GM12878 (cell line): ENCODE results near the gene STAB2. TPM values are rescaled to one million over a fixed set of nuclear protein-coding genes. Genes with fewer than 3 reads are reported as not detected.

Experiments used
- ATAC-seq: fragments of 200-7000 bp; cut with Tn5 transposase; 3 replicates; pipeline ENCODE4 v1.9.1; 2020; ENCODE audit warnings: mild to moderate bottlenecking, moderate library complexity
- BruUV-seq: library from RNA; stranded (reverse); fragments of 400-500 nt; replicated peaks from 2 replicates; lab custom pipeline; 2021; lab: Mats Ljungman, UMichigan
- CTCF ChIA-PET: fragments of 300-600 bp; sonication (Branson Sonifier 250); formaldehyde crosslinking; extraction: SDS; loops from one replicate; lab custom pipeline; 2021; ENCODE audit warnings: inconsistent platforms; lab: Yijun Ruan, JAX
- POLR2A ChIA-PET: fragments of 350-600 bp; formaldehyde crosslinking; extraction: SDS; loops from one replicate; lab custom pipeline; 2021; ENCODE audit warnings: inconsistent platforms; lab: Charles Lee
- RAD21 ChIA-PET: fragments of 300-600 bp; sonication (Branson Sonifier 250); formaldehyde crosslinking; loops from one replicate; lab custom pipeline; 2023; ENCODE audit warnings: antibody characterized with exemption; ENCODE audit not compliant: unreplicated experiment; lab: Charles Lee
- SMC1A ChIA-PET: fragments of 300-600 bp; sonication (Branson Sonifier 250); formaldehyde crosslinking; loops from one replicate; lab custom pipeline; 2023; ENCODE audit not compliant: unreplicated experiment, uncharacterized antibody; lab: Charles Lee
- DNase-seq: peaks from one replicate; pipeline ENCODE4 v3.0.0-alpha.2; 2011; ENCODE audit warnings: low read depth, low spot score
- FAIRE-seq: peaks from 3 replicates; lab custom pipeline; 2011; peaks lifted over from hg19 to GRCh38; lab: Jason Lieb, UNC
- H2AFZ ChIP-seq: 2 replicates; pipeline ENCODE4 v1.6.0; 2011; ENCODE audit warnings: low read depth, low read length, control low read depth; ENCODE audit not compliant: control insufficient read depth
- H3K27ac ChIP-seq: 2 replicates; pipeline ENCODE4 v1.5.1; 2011; ENCODE audit warnings: control low read depth; ENCODE audit not compliant: control insufficient read depth, insufficient read depth
- H3K27me3 ChIP-seq, 2 experiments: replicated peaks in 1 of 2; 2 replicates each; pipeline versions ENCODE4 v1.6.0 to v1.6.1; 2011; ENCODE audit warnings: low read length in 1 of 2; ENCODE audit not compliant: control insufficient read depth in 2 of 2, insufficient read depth in 2 of 2
- H3K36me3 ChIP-seq, 2 experiments: 2 replicates each; pipeline ENCODE4 v1.5.1; 2011; ENCODE audit warnings: low read length in 1 of 2; ENCODE audit not compliant: control insufficient read depth in 2 of 2, insufficient read depth in 2 of 2
- H3K4me1 ChIP-seq: 2 replicates; pipeline ENCODE4 v1.6.1; 2011; ENCODE audit warnings: mild to moderate bottlenecking, low read length, moderate library complexity, mixed read lengths; ENCODE audit not compliant: control insufficient read depth, insufficient read depth
- H3K4me2 ChIP-seq: 2 replicates; pipeline ENCODE4 v1.6.0; 2011; ENCODE audit warnings: control low read depth; ENCODE audit not compliant: control insufficient read depth, insufficient read depth
- H3K4me3 ChIP-seq: fragments of 200-600 bp; sonication (generic); 2 replicates; pipeline ENCODE4 v1.5.1; 2016
- H3K79me2 ChIP-seq: 2 replicates; pipeline ENCODE4 v1.6.0; 2011; ENCODE audit warnings: low read length; ENCODE audit not compliant: control insufficient read depth, insufficient read depth
- H3K9ac ChIP-seq: 2 replicates; pipeline ENCODE4 v1.8.0; 2011; ENCODE audit warnings: low read length, control low read depth, mixed read lengths; ENCODE audit not compliant: control insufficient read depth, insufficient read depth
- H3K9me3 ChIP-seq: replicated peaks from 3 replicates; pipeline ENCODE4 v1.5.1; 2011; ENCODE audit warnings: mild to moderate bottlenecking, low read length; ENCODE audit not compliant: control insufficient read depth, insufficient read depth
- H4K20me1 ChIP-seq: 2 replicates; pipeline ENCODE4 v1.6.0; 2011; ENCODE audit not compliant: control insufficient read depth, insufficient read depth
- BCLAF1 ChIP-seq: fragments of 450-650 bp; IDR thresholded peaks from 2 replicates; pipeline ENCODE4 v1.6.1; 2017; ENCODE audit warnings: antibody characterized with exemption, mild to moderate bottlenecking, moderate library complexity
- CREB1 ChIP-seq: IDR thresholded peaks from 2 replicates; pipeline ENCODE4 v1.6.1; 2012; ENCODE audit warnings: low read depth, mild to moderate bottlenecking, inconsistent platforms
- EGR1 ChIP-seq, 2 experiments: IDR thresholded peaks; 1 replicate in 1 of 2; 2 replicates in 1 of 2; pipeline ENCODE4 v1.6.1; 2011 to 2012; ENCODE audit warnings: low read depth in 2 of 2, low read length in 2 of 2, borderline replicate concordance in 1 of 2, mild to moderate bottlenecking in 1 of 2, moderate library complexity in 1 of 2
- ETV6 ChIP-seq, 2 experiments: fragments of 450-650 bp in 1 of 2; IDR thresholded peaks in 1 of 2; conservative IDR thresholded peaks in 1 of 2; 2 replicates each; pipeline ENCODE4 v1.6.1; 2014; ENCODE audit warnings: antibody characterized with exemption in 1 of 2, borderline replicate concordance in 1 of 2, low read depth in 1 of 2, mild to moderate bottlenecking in 1 of 2, moderate library complexity in 1 of 2
- FOS ChIP-seq: IDR thresholded peaks from 3 replicates; pipeline ENCODE4 v1.6.1; 2011; ENCODE audit warnings: borderline replicate concordance; ENCODE audit not compliant: insufficient read length; ENCODE audit errors: extremely low read depth
- HSF1 ChIP-seq: fragments of 150-350 bp; IDR thresholded peaks from 2 replicates; pipeline ENCODE4 v1.6.1; 2014; ENCODE audit warnings: mild to moderate bottlenecking, low read depth, low read length
- IRF3 ChIP-seq: fragments of 450-650 bp; IDR thresholded peaks from 2 replicates; pipeline ENCODE4 v1.6.1; 2014; ENCODE audit warnings: mild to moderate bottlenecking
- NFYA ChIP-seq: IDR thresholded peaks from 2 replicates; pipeline ENCODE4 v1.6.1; 2011; ENCODE audit warnings: low read depth, mild to moderate bottlenecking, low read length, improper control_type of control experiment, borderline replicate concordance
- NR2C1 ChIP-seq: fragments of 450-650 bp; IDR thresholded peaks from 2 replicates; pipeline ENCODE4 v1.6.1; 2017; ENCODE audit warnings: antibody characterized with exemption, mild to moderate bottlenecking, moderate library complexity
- NRF1 ChIP-seq: conservative IDR thresholded peaks from 2 replicates; pipeline ENCODE4 v1.6.1; 2011; ENCODE audit warnings: mild to moderate bottlenecking, low read depth, low read length, improper control_type of control experiment
- RAD51 ChIP-seq: fragments of 450-650 bp; IDR thresholded peaks from 2 replicates; pipeline ENCODE4 v1.6.1; 2016; ENCODE audit warnings: moderate library complexity, mild to moderate bottlenecking, inconsistent platforms
- STAT1 ChIP-seq: fragments of 450-650 bp; conservative IDR thresholded peaks from 2 replicates; pipeline ENCODE4 v1.6.1; 2014; ENCODE audit warnings: antibody characterized with exemption, mild to moderate bottlenecking
- YBX1 ChIP-seq: fragments of 450-650 bp; IDR thresholded peaks from 2 replicates; pipeline ENCODE4 v1.6.1; 2016; ENCODE audit warnings: antibody characterized with exemption
- ZNF207 ChIP-seq: fragments of 450-650 bp; IDR thresholded peaks from 2 replicates; pipeline ENCODE4 v1.6.1; 2014; ENCODE audit warnings: antibody characterized with exemption, mild to moderate bottlenecking, borderline replicate concordance
- ZNF622 ChIP-seq: fragments of 450-650 bp; IDR thresholded peaks from 2 replicates; pipeline ENCODE4 v1.6.1; 2017; ENCODE audit warnings: mild to moderate bottlenecking, inconsistent platforms
- ZNF687 ChIP-seq: fragments of 450-650 bp; IDR thresholded peaks from 2 replicates; pipeline ENCODE4 v1.6.1; 2017; ENCODE audit warnings: mild to moderate bottlenecking, moderate library complexity
- WGBS: methylation state at CpG from one replicate; pipeline ENCODE4 v1.1.6; 2016; ENCODE audit warnings: low lambda C conversion rate; ENCODE audit not compliant: insufficient replicate concordance, insufficient coverage; ENCODE audit errors: missing lambda C conversion rate; 5-methylcytosine and 5-hydroxymethylcytosine counted together
- in situ Hi-C: fragments of 300-500 bp; cut with MboI; formaldehyde crosslinking; loops from 9 replicates; pipeline ENCODE4 v1.14.3; 2018; ENCODE audit warnings: mixed read lengths
- intact Hi-C: fragments of 100-400 bp; cut with micrococcal nuclease; formaldehyde crosslinking; loops from one replicate; pipeline ENCODE4 v1.14.2; 2022; ENCODE audit not compliant: unreplicated experiment
- polyA plus RNA-seq, 11 experiments: library from polyadenylated mRNA; depleted of rRNA in 4 of 11; unstranded in 6 of 11; stranded (reverse) in 5 of 11; fragments of >200 nt; fragmentation: Nextera tagmentation in 4 of 11; fragmentation: Illumina TruSeq in 1 of 11; extraction: Ambion mirVana in 4 of 11; extraction: Trizol in 1 of 11; gene quantifications; 1 replicate in 1 of 11; 2 replicates in 10 of 11; pipeline versions ENCODE4 v1.2.1 to v1.2.3, GENCODE V29; 2011 to 2016; ENCODE audit warnings: inconsistent platforms in 2 of 11, missing spikeins in 2 of 11, low read depth in 1 of 11
- total RNA-seq, 4 experiments: library from RNA; depleted of rRNA in 3 of 4; stranded (reverse); fragments of >200 nt in 3 of 4; fragmentation: Illumina TruSeq in 1 of 4; extraction: Trizol in 1 of 4; gene quantifications; 2 replicates each; pipeline versions ENCODE4 v1.2.1 to v1.2.3, GENCODE V29; 2013 to 2021

STAB2 gene
- total and polyA plus RNA-seq, 10 of the 15 experiments (the other 5 are each of a cell fraction or from before 2014, with no cell fraction given): 0.37 TPM; not detected in 9

GRCh38 chr12:103673891-103674375 lies 86.9 kb downstream of the STAB2 start:
- DNase-seq: no peak
- Histone ChIP-seq H2AFZ (no peak overlapping the region), H3K27me3 (no peaks in the 10 kb centered on the region), H3K79me2 (no peaks in the 10 kb centered on the region), H3K9me3 (no peaks in the 10 kb centered on the region), H3K4me2 (no peak overlapping the region), H3K4me1 (no peaks in the 10 kb centered on the region), H3K27ac (no peak overlapping the region), H4K20me1 (no peaks in the 10 kb centered on the region), H3K9ac (no peak overlapping the region), H3K4me3 (no peak overlapping the region), H3K36me3 (no peaks in the 10 kb centered on the region)
- ChIA-PET RAD21 (no interaction called here), POLR2A (no interaction called here), CTCF (no interaction called here), SMC1A (no interaction called here)
- intact Hi-C loops: no loop called here
- in situ Hi-C loops: no loop called here
- no peak for FAIRE-seq
- no TSS peak for BruUV-seq
- WGBS: 56% methylated on average over 10 of the region's 10 CpGs
- no peak for ATAC-seq
- no peak for TF ChIP-seq NRF1
- no peak for TF ChIP-seq BCLAF1
- TF ChIP-seq IRF3: no peak
- TF ChIP-seq EGR1 (IDR thresholded peaks at IDR 0.05; ENCODE audit: borderline replicate concordance in 1 of 2, low read depth in 2 of 2, low read length in 2 of 2): no peak
- no peak for TF ChIP-seq CREB1
- TF ChIP-seq RAD51: no peak
- no peak for TF ChIP-seq HSF1
- TF ChIP-seq ZNF207: no peak
- no peak for TF ChIP-seq ZNF687
- TF ChIP-seq ETV6 (conservative IDR thresholded peaks at IDR 0.05 in 1 of 2, IDR thresholded peaks at IDR 0.05 in 1 of 2; ENCODE audit: borderline replicate concordance in 1 of 2, low read depth in 1 of 2): no peak
- no peak for TF ChIP-seq NFYA
- TF ChIP-seq FOS: no peak
- TF ChIP-seq STAT1: no peak
- TF ChIP-seq YBX1: no peak
- TF ChIP-seq ZNF622: no peak
- no peak for TF ChIP-seq NR2C1
